Left lobe of liver (tissue), 2 donors: ENCODE results near the gene CACNA1C. TPM values are rescaled to one million over a fixed set of nuclear protein-coding genes. Genes with fewer than 3 reads are reported as not detected.

Experiments used
- ATAC-seq: fragments of 200-7000 bp; cut with Tn5 transposase; one replicate; pipeline ENCODE4 v1.9.1; 2020; ENCODE audit warnings: mild to moderate bottlenecking, moderate library complexity
- DNase-seq: peaks from one replicate; pipeline ENCODE4 v3.0.0-alpha.2; 2020; ENCODE audit warnings: low spot score
- total RNA-seq: library from RNA; stranded (reverse); gene quantifications from one replicate; pipeline ENCODE4 v1.2.1, GENCODE V29; 2021
- donor health status: DM: no; HTN: no; CAD: no; lungs with moderate emphysema.
- donor health status: DM: no; HTN: yes; CAD: no.

Gene CACNA1C
- total RNA-seq, 1 donor from 2014 or later, result 0.83 TPM

- ATAC-seq (no peak), DNase-seq (no peak)
Observed at GRCh38 chr12:2268471-2269286, 215.9 kb downstream of the CACNA1C start.

DNA sequence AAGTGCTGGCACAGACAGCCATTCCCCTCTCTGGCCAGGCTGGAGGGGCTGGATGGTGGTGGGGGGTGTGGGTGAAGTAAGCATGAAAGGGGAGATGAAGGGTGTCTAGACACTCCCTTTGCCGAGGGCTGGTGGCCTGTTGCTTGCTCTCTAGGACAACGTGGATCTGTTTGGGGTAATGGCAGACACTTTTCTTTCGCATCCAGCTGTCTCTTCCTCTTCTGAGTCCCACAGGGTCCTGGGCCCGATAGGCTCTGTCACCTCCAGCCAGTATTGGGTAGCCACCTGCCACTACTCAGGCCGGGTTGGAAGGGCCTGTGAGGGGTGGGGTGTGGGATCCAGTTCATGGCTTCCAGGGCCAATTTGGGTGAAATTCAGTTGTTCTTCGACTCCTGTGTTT, 218.1 kb downstream of the CACNA1C start:
- ATAC-seq (no peak), DNase-seq (no peak)

DNA sequence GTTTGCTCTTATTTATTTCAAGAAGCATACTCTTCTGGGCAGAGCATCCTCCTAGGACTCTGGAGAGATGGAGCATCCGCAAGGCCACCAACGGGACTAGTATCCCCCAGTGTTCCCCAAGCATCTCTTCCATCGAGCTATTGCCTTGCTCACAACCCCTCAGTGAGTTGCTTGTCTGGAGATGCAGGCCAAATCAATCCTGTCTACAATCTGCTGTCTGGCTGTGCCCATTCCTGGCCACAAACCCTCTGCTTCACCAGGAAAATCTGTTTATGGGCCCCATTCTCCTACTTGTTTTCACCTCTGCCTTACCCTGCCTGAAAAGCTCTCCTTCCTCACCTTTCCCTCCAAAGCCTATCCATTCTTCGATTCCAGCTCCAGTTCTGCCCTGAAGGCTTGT, 219.2 kb downstream of the CACNA1C start:
- DNase-seq (no peak), ATAC-seq (no peak)

DNA sequence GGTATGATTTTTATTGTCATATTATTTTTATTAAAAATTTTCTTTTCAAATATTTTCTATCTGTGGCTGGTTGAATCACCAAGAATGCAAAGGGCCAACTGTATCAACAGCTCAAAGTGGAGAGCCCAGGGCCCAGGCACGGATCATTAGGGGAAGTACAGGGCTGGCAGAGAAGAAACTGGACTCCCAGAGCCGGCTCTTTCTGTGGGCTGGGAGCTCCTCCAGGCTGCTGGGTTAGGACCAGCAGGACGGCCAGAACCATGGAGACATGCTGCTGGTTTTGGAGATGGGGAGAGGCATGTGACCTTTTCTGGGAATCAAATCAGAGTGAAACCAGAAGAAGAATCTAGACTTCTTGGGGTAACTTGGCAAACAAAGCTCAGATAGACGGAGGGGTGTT, 220.5 kb downstream of the CACNA1C start:
- ATAC-seq (no peak), DNase-seq (no peak)

DNA sequence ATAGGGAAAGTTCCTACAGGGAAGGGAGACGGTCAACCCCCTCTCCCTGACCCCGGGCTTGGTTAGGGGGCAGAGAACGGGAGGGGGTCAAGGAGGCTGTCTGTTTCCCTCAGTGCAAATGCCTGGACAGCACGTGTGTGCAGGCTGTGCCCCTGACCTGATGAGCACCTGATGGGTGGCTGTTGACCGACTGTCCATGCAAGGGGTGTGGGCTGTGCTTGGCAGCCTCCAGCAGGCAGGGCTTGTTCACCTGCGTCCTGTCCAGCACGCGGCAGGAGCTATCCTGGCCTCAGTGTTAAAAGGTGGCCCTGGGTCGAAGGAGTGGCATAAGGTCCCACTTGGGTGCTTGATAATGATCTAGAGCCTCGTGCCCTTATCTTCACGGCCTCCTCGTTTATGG, 221.0 kb downstream of the CACNA1C start:
- DNase-seq, result no peak
- ATAC-seq, result no peak

DNA sequence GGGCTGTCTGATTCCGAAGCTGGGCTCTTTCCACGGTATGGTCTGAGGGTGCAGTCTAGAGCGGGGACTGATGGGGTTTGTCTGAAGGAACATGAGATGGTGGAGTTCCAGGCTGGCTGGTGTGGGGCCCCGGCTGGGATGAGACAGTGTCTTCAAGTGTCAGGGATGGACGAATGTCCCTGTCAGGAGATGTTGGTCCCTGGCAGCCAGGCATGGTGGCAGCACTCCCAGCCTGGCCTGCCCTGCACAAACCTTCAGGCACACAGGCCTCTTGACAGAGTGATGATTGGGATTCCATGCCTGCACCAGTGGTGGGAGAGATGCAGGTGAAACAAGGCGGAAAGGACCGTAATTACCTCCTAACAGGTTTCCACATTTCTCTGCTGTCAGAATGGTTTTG, 221.9 kb downstream of the CACNA1C start:
- no peak for ATAC-seq
- no peak for DNase-seq

- no peak for DNase-seq
- ATAC-seq, result no peak
Observed at GRCh38 chr12:2276288-2277033, 223.7 kb downstream of the CACNA1C start.

GRCh38 chr12:2277492-2278155, 224.8 kb downstream of the CACNA1C start:
- DNase-seq, result peak; percentile 23
- ATAC-seq, result no peak

GRCh38 chr12:2281446-2281845, 228.7 kb downstream of the CACNA1C start:
- DNase-seq (no peak), ATAC-seq (no peak)

DNA sequence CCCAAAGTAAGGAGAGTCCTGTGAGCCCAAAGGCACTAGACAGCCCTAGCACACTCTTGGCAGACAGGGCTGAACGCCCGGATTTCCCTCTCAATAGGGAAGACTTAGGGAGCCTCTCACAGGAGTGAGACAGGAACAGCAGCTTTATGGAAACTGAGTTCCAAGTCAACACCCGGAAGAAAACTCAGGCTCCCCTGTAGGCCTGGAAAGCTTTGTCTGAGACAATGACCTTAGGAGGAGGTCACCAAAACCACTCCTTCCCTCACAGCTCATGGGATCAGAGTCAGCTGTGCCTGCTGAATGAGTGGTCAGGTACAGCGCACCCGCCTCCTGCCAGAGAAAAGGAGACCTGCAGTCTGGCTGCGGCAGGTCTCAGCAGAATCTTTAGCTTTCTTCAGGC, 229.5 kb downstream of the CACNA1C start:
- DNase-seq (peak; percentile 14), ATAC-seq (no peak)

DNA sequence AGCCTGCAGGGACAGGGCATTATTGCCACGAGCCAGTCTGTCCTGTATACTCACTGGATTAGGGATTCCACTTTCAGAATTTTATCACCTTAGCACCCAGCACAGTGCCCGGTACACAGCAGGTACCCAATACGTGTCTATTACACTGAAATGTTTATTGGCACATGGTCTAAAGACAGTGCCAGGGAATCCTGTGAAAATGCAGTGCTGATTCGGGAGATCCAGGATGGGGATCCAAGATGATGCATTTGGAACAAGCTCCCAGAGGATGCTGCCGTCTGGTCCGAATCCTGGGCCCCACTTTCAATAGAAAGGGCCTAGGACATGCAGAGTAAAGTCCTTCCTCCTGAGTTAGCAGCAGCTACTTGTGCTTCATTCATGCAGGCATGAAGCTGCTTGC, 230.7 kb downstream of the CACNA1C start:
- ATAC-seq (no peak), DNase-seq (no peak)

- ATAC-seq (no peak), DNase-seq (peak; percentile 39)
Observed at GRCh38 chr12:2283916-2284315, 231.1 kb downstream of the CACNA1C start.

- DNase-seq (peak; percentile 35), ATAC-seq (no peak)
Observed at GRCh38 chr12:2284321-2284813, 231.6 kb downstream of the CACNA1C start.

DNA sequence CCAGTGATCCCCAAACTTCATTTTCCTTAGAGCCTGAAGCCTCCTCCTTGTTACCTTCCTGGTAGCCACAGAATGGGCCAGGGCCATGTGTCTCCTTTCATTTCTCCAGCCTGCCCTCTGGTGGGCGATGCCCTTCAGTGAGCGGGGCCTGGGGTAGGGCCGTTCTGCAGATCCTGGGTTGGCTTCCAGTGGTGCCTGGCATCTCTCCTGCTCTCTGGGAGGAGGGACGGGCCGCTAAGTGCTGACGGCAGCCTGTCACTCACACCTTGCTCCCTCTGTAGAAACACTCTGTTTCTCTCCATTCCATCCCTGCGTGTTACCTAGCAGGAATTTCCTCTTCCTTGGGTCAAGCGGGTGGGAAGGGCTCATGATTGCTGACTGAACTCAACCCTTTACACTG, 232.1 kb downstream of the CACNA1C start:
- peak; percentile 94 for ATAC-seq
- peak; percentile 57 for DNase-seq

DNA sequence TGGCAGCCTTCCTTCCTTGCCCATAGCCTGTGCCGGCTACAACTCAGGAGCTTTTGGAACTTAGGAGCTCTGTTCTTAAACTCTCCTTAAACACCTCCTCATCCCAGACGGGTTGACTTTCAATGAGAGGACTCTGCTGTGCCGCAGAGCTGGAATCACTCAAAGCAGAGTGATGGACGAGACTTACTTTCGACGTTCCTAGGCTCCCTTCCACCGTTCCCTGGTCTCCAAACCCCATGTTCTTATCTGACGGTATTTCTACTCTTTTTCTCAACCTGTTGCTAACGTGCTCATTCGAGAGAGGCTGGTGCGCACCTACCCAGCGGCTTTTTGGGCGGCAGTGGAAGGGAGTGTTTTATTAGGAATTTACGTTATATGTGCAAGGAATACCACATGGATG, 232.7 kb downstream of the CACNA1C start:
- ATAC-seq (no peak), DNase-seq (peak; percentile 31)

DNA sequence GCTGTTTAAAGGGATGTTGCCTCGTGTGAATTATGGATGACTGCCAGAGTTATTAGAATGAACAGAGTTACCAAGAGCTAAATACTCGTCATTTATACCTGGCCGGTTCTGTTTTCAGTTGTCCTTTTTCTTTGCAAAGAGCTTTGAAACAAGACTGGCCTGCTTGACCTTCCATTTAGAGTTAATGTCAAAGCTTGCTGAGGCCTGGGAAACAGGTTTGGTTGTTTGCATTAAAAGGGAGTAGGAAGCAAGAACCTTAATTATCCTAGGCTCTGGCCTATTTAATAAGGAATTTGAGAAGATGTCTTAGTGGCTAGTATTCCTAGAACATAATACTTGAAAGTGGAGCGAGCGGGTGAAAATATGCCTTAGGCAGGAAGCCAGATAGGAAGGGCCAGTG, 233.3 kb downstream of the CACNA1C start:
- no peak for DNase-seq
- no peak for ATAC-seq

GRCh38 chr12:2286461-2287131, 233.8 kb downstream of the CACNA1C start:
- ATAC-seq, result no peak
- peak; percentile 33 for DNase-seq

DNA sequence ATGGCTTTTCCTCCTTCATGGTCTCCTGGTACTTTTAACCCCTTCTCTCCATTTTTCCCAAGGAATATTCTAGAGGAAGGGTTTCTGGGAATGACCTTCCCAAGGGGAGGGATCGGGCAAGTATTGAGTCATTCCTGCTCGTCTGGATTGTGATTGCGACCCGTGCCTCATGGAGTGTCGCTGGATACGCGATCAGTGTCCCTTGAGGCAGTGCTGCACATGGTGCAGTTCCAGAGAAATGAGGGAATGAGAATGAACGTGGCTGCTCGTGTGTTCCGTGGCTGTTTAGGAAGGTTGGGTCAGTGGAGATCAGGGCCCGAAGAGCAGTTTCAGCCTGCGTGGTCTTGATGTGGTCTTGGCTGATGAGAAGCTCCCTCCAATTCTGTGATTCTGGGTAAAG, 234.4 kb downstream of the CACNA1C start:
- ATAC-seq, result no peak
- peak; percentile 26 for DNase-seq

- DNase-seq, result peak; percentile 18
- ATAC-seq, result no peak
Observed at GRCh38 chr12:2287589-2287988, 234.8 kb downstream of the CACNA1C start.

- ATAC-seq (no peak), DNase-seq (peak; percentile 27)
Observed at GRCh38 chr12:2288001-2288400, 235.2 kb downstream of the CACNA1C start.

DNA sequence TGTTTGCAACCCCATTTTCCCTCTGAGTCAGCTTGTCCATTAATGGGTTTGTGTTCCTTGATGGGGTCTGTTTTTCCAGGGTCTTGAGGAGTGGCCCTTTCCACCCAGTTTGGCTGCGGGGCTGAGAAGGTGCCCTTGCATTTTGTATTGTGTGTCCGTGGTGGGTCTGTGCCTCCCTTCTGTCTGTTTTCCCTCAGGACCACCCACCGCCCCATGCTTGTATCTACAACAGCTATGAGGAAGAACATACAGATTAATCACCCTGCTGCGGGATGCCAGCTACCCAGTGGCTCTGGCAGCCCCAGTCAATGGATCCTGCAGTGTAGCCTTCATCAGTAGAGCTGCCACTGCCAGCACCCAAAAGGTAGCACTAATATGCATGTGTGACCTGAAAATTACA, 235.7 kb downstream of the CACNA1C start:
- ATAC-seq, result no peak
- DNase-seq, result peak; percentile 28
